OCI-LY3 (cell line): ENCODE results near the gene EVI5L.

ENCODE experiments used
- EZH2phosphoT487 ChIP-seq: fragments of 200-600 bp; shearing (Covaris generic); IDR thresholded peaks from 2 replicates; pipeline ENCODE4 v1.6.1; 2018; ENCODE audit warnings: antibody characterized with exemption, mixed run types, low read depth
- TF ChIP-seq, protein P1 (sequence below): fragments of 200-600, 300-600 bp; sonication (generic); IDR thresholded peaks from 2 replicates; pipeline ENCODE4 v1.5.1; 2014; ENCODE audit warnings: antibody characterized with exemption, low read length, low read depth

DNA sequence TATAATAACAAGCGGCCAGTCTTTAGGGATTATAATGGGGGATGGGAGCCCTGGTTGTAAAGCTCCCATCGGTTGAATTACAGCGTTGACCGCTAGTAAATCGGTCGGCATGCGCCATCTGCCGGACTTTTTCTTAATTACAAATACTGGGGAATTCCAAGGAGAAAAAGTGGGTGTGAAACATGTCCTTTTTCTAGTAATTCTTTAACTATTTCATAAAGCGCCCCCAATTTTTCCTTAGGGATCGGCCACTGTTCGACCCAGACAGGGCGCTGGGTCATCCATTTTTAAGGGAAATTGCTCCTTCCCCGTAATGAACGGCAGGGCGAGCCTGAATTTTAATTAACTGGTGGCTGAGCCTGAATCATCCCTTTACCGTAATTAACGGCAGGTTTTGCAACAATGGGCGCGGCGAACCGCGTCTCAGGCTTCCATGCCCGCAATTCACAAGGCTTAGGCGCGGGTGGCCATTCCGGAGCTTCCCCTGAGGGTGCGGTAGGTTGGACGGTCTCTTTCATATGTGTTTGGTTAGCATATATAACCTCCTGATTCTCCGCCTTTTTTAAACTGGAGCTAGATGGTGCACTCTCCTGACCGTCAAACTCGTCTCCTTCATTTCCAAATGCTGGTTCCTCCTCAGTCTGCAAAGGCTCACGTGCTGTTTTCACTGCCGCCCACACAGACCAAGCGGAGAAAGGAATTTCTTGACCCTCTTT is 30.2 kb upstream of the EVI5L start:
- TF ChIP-seq, protein P1, sequence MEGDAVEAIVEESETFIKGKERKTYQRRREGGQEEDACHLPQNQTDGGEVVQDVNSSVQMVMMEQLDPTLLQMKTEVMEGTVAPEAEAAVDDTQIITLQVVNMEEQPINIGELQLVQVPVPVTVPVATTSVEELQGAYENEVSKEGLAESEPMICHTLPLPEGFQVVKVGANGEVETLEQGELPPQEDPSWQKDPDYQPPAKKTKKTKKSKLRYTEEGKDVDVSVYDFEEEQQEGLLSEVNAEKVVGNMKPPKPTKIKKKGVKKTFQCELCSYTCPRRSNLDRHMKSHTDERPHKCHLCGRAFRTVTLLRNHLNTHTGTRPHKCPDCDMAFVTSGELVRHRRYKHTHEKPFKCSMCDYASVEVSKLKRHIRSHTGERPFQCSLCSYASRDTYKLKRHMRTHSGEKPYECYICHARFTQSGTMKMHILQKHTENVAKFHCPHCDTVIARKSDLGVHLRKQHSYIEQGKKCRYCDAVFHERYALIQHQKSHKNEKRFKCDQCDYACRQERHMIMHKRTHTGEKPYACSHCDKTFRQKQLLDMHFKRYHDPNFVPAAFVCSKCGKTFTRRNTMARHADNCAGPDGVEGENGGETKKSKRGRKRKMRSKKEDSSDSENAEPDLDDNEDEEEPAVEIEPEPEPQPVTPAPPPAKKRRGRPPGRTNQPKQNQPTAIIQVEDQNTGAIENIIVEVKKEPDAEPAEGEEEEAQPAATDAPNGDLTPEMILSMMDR = peak; percentile 63
- no peak for TF ChIP-seq EZH2phosphoT487
